GM21390 (cell line): Measurements from ENCODE around the gene DNAI4.
"Not testable (repeated sequence)": the region's sequence is repeated elsewhere in the genome, so short reads cannot be mapped to it uniquely, and the experiment has no call there.

ENCODE experiments used
- ATAC-seq: cut with Tn5 transposase; IDR thresholded peaks from one replicate; pipeline ENCODE4 v1.9.1; 2021; ENCODE audit not compliant: unreplicated experiment

Gene DNAI4

GRCh38 chr1:66929146-66929688, 4.6 kb upstream of the DNAI4 start:
- ATAC-seq: no peak

GRCh38 chr1:66927528-66927927, 2.9 kb upstream of the DNAI4 start:
- no peak for ATAC-seq

- no peak for ATAC-seq
Measured at GRCh38 chr1:66925944-66926343, 1.3 kb upstream of the DNAI4 start.

- ATAC-seq: no peak
Measured at GRCh38 chr1:66925558-66925910, 878 bp upstream of the DNAI4 start.

- no peak for ATAC-seq
Measured at GRCh38 chr1:66920543-66920942, 4.1 kb downstream of the DNAI4 start.

- no peak for ATAC-seq
Measured at GRCh38 chr1:66919828-66920227, 4.8 kb downstream of the DNAI4 start.

GRCh38 chr1:66919063-66919462, 5.6 kb downstream of the DNAI4 start:
- no peak for ATAC-seq

- no peak for ATAC-seq
Measured at GRCh38 chr1:66917476-66917875, 7.2 kb downstream of the DNAI4 start.

- ATAC-seq: no peak
Measured at GRCh38 chr1:66916320-66916719, 8.3 kb downstream of the DNAI4 start.

- not testable (repeated sequence) for ATAC-seq
Measured at GRCh38 chr1:66915203-66915602, 9.5 kb downstream of the DNAI4 start.

GRCh38 chr1:66893712-66894111, 30.9 kb downstream of the DNAI4 start:
- no peak for ATAC-seq

GRCh38 chr1:66890621-66891020, 34.0 kb downstream of the DNAI4 start:
- no peak for ATAC-seq

- ATAC-seq: no peak
Measured at GRCh38 chr1:66889030-66889429, 35.6 kb downstream of the DNAI4 start.

GRCh38 chr1:66876664-66877063, 48.0 kb downstream of the DNAI4 start:
- ATAC-seq: no peak

- no peak for ATAC-seq
Measured at GRCh38 chr1:66873111-66873510, 51.5 kb downstream of the DNAI4 start.

- ATAC-seq: not testable (repeated sequence)
Measured at GRCh38 chr1:66872024-66872423, 52.6 kb downstream of the DNAI4 start.

GRCh38 chr1:66867501-66867900, 57.2 kb downstream of the DNAI4 start:
- no peak for ATAC-seq

- ATAC-seq: no peak
Measured at GRCh38 chr1:66860529-66860928, 64.1 kb downstream of the DNAI4 start.

GRCh38 chr1:66853379-66853778, 71.3 kb downstream of the DNAI4 start:
- no peak for ATAC-seq

GRCh38 chr1:66852870-66853269, 71.8 kb downstream of the DNAI4 start:
- ATAC-seq: peak; percentile 79

- ATAC-seq: no peak
Measured at GRCh38 chr1:66850989-66851388, 73.7 kb downstream of the DNAI4 start.

GRCh38 chr1:66848193-66848592, 76.5 kb downstream of the DNAI4 start:
- no peak for ATAC-seq

- ATAC-seq: no peak
Measured at GRCh38 chr1:66840929-66841328, 83.7 kb downstream of the DNAI4 start.

- ATAC-seq: no peak
Measured at GRCh38 chr1:66834926-66835325, 89.7 kb downstream of the DNAI4 start.
